GM18505 (cell line): ENCODE results near the gene MSRB1.

Source experiments
- ATAC-seq: cut with Tn5 transposase; IDR thresholded peaks from one replicate; pipeline ENCODE4 v1.9.1; 2021; ENCODE audit not compliant: unreplicated experiment
- POLR2A ChIP-seq: IDR thresholded peaks from 4 replicates; pipeline ENCODE4 v1.6.1; 2011; ENCODE audit warnings: borderline replicate concordance; ENCODE audit not compliant: insufficient read depth, insufficient read length; ENCODE audit errors: extremely low read depth

MSRB1 gene

GRCh38 chr16:1895068-1895467, 47.9 kb downstream of the MSRB1 start:
- ATAC-seq: no peak
- TF ChIP-seq POLR2A: no peak

DNA sequence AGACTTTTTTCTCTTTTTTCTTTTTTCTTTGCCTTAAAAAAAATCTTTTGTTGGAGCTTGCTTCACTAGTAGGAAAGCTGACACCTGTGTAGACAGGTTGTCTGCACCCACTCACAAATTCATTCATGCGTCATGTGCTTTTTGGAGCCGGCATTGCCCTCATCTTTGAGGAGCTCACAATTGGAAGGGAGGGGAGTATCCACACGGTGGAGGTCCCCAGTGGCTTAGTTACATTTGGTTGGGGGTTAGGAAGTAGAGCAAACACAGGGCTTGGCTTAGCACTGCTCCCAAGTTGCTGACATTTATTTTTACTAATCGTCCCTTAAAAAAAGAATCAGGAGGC, 52.3 kb downstream of the MSRB1 start:
- no peak for TF ChIP-seq POLR2A
- no peak for ATAC-seq

- no peak for ATAC-seq
- TF ChIP-seq POLR2A: no peak
These were observed 52.8 kb downstream of the MSRB1 start for GRCh38 chr16:1890024-1890707.
